Neural progenitor cell (in vitro differentiated cells): ENCODE measurements around the gene ABCC1. TPM values are rescaled to one million over a fixed set of nuclear protein-coding genes. Genes with fewer than 3 reads are reported as not detected.

ENCODE experiments used
- DNase-seq: peaks from one replicate; pipeline ENCODE4 v3.0.0-alpha.2; 2016; ENCODE audit warnings: low spot score
- H2AFZ ChIP-seq: fragments of 200-600 bp; sonication (generic); replicated peaks from 2 replicates; pipeline ENCODE4 v1.6.1; 2016; ENCODE audit warnings: antibody characterized with exemption
- H3F3A ChIP-seq: fragments of 200-600 bp; sonication (generic); 2 replicates; pipeline ENCODE4 v1.6.1; 2016; ENCODE audit warnings: antibody characterized with exemption, low read depth
- H3K27ac ChIP-seq: fragments of 200-600 bp; sonication (generic); 2 replicates; pipeline ENCODE4 v1.5.1; 2016; ENCODE audit warnings: mild to moderate bottlenecking
- H3K27me3 ChIP-seq: fragments of 200-600 bp; sonication (generic); 2 replicates; pipeline ENCODE4 v1.6.1; 2016; ENCODE audit warnings: mild to moderate bottlenecking, moderate library complexity
- H3K36me3 ChIP-seq: fragments of 200-600 bp; sonication (generic); 2 replicates; pipeline ENCODE4 v1.5.1; 2016
- H3K4me1 ChIP-seq: fragments of 200-600 bp; sonication (generic); 2 replicates; pipeline ENCODE4 v1.6.1; 2016; ENCODE audit warnings: mixed run types
- H3K4me2 ChIP-seq: fragments of 200-600 bp; sonication (generic); 2 replicates; pipeline ENCODE4 v1.6.1; 2016
- H3K4me3 ChIP-seq: fragments of 200-600 bp; sonication (generic); 2 replicates; pipeline ENCODE4 v1.5.1; 2016
- H3K79me2 ChIP-seq: fragments of 200-600 bp; sonication (generic); 2 replicates; pipeline ENCODE4 v1.6.1; 2016; ENCODE audit warnings: low read depth
- H3K9ac ChIP-seq: fragments of 200-600 bp; sonication (generic); 2 replicates; pipeline ENCODE4 v1.6.1; 2016
- H3K9me3 ChIP-seq: fragments of 200-600 bp; sonication (generic); 2 replicates; pipeline ENCODE4 v1.5.1; 2016; ENCODE audit warnings: low read depth
- H4K20me1 ChIP-seq: fragments of 200-600 bp; sonication (generic); 2 replicates; pipeline ENCODE4 v1.6.1; 2016; ENCODE audit warnings: low read depth
- H3K27ac Mint-ChIP-seq: 3 replicates; pipeline ENCODE4 v1.8.0; 2021; ENCODE audit warnings: mixed read lengths
- H3K27me3 Mint-ChIP-seq: 2 replicates; pipeline ENCODE4 v1.8.0; 2022; ENCODE audit warnings: low read depth, mild to moderate bottlenecking, inconsistent platforms, moderate library complexity, mixed read lengths; ENCODE audit not compliant: insufficient read depth
- H3K36me3 Mint-ChIP-seq: 3 replicates; pipeline ENCODE4 v1.8.0; 2021; ENCODE audit warnings: mixed read lengths
- H3K4me1 Mint-ChIP-seq: 3 replicates; pipeline ENCODE4 v1.8.0; 2021; ENCODE audit warnings: mixed read lengths
- H3K4me3 Mint-ChIP-seq: 3 replicates; pipeline ENCODE4 v1.8.0; 2021; ENCODE audit warnings: mild to moderate bottlenecking, moderate library complexity, mixed read lengths
- H3K9me3 Mint-ChIP-seq: 3 replicates; pipeline ENCODE4 v1.8.0; 2020; ENCODE audit warnings: mixed read lengths
- EZH2 ChIP-seq: fragments of 200-600 bp; sonication (generic); IDR thresholded peaks from 2 replicates; pipeline ENCODE4 v1.6.1; 2017; ENCODE audit warnings: antibody characterized with exemption, mild to moderate bottlenecking, moderate library complexity
- EZH2phosphoT487 ChIP-seq: fragments of 200-600 bp; sonication (generic); IDR thresholded peaks from 2 replicates; pipeline ENCODE4 v1.6.1; 2017; ENCODE audit warnings: antibody characterized with exemption
- total RNA-seq: library from RNA; depleted of rRNA; stranded (reverse); fragments of >200 nt; gene quantifications from 2 replicates; pipeline ENCODE4 v1.2.3, GENCODE V29; 2015; ENCODE audit warnings: low replicate concordance
- TF ChIP-seq, protein P1 (sequence below): fragments of 200-600 bp; sonication (generic); IDR thresholded peaks from 2 replicates; pipeline ENCODE4 v1.5.1; 2017; ENCODE audit warnings: antibody characterized with exemption, mild to moderate bottlenecking

ABCC1 gene
- total RNA-seq, 1 donor from 2014 or later, result 17.5 TPM

GRCh38 chr16:15996432-15997109 lies 47.2 kb downstream of the ABCC1 start:
- no peaks in the 10 kb centered on the region for H3K9me3 Mint-ChIP-seq
- peaks cover 43% of the 10 kb centered on the region for H3K79me2 ChIP-seq
- H3K9me3 ChIP-seq, result no peaks in the 10 kb centered on the region
- no peak overlapping the region for H3K4me3 Mint-ChIP-seq
- no peak overlapping the region for H2AFZ ChIP-seq
- no peaks in the 10 kb centered on the region for H3K4me1 ChIP-seq
- TF ChIP-seq EZH2phosphoT487, result no peak
- no peak for TF ChIP-seq EZH2
- TF ChIP-seq, protein P1, sequence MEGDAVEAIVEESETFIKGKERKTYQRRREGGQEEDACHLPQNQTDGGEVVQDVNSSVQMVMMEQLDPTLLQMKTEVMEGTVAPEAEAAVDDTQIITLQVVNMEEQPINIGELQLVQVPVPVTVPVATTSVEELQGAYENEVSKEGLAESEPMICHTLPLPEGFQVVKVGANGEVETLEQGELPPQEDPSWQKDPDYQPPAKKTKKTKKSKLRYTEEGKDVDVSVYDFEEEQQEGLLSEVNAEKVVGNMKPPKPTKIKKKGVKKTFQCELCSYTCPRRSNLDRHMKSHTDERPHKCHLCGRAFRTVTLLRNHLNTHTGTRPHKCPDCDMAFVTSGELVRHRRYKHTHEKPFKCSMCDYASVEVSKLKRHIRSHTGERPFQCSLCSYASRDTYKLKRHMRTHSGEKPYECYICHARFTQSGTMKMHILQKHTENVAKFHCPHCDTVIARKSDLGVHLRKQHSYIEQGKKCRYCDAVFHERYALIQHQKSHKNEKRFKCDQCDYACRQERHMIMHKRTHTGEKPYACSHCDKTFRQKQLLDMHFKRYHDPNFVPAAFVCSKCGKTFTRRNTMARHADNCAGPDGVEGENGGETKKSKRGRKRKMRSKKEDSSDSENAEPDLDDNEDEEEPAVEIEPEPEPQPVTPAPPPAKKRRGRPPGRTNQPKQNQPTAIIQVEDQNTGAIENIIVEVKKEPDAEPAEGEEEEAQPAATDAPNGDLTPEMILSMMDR, result no peak
- H3F3A ChIP-seq, result no peaks in the 10 kb centered on the region
- no peak overlapping the region for H3K4me3 ChIP-seq
- H3K27me3 Mint-ChIP-seq, result peaks cover 7% of the 10 kb centered on the region
- H3K27ac ChIP-seq, result no peak overlapping the region
- H3K27ac Mint-ChIP-seq, result no peak overlapping the region
- no peaks in the 10 kb centered on the region for H3K27me3 ChIP-seq
- no peaks in the 10 kb centered on the region for H3K36me3 ChIP-seq
- peaks cover 86% of the 10 kb centered on the region for H4K20me1 ChIP-seq
- no peak for DNase-seq
- no peaks in the 10 kb centered on the region for H3K36me3 Mint-ChIP-seq
- peaks cover 13% of the 10 kb centered on the region for H3K4me1 Mint-ChIP-seq
- H3K4me2 ChIP-seq, result no peak overlapping the region
- H3K9ac ChIP-seq, result no peak overlapping the region

- DNase-seq, result no peak
- H3K4me3 Mint-ChIP-seq, result no peak overlapping the region
- no peaks in the 10 kb centered on the region for H3K9me3 Mint-ChIP-seq
- Histone ChIP-seq H3K27ac (no peak overlapping the region), H3K4me1 (no peaks in the 10 kb centered on the region), H3K9me3 (no peaks in the 10 kb centered on the region), H3K4me2 (no peak overlapping the region), H3K27me3 (no peaks in the 10 kb centered on the region), H3K9ac (no peak overlapping the region), H3K79me2 (peaks cover 26% of the 10 kb centered on the region), H2AFZ (no peak overlapping the region), H3K4me3 (no peak overlapping the region), H4K20me1 (peaks cover 54% of the 10 kb centered on the region), H3F3A (no peaks in the 10 kb centered on the region), H3K36me3 (no peaks in the 10 kb centered on the region)
- no peaks in the 10 kb centered on the region for H3K36me3 Mint-ChIP-seq
- TF ChIP-seq EZH2 (no peak), EZH2phosphoT487 (no peak)
- TF ChIP-seq, protein P1, result no peak
- no peaks in the 10 kb centered on the region for H3K27me3 Mint-ChIP-seq
- H3K27ac Mint-ChIP-seq, result no peak overlapping the region
- H3K4me1 Mint-ChIP-seq, result peaks cover 12% of the 10 kb centered on the region
Observed at GRCh38 chr16:16000685-16001084, 51.3 kb downstream of the ABCC1 start.

- no peak overlapping the region for H3K4me3 ChIP-seq
- no peaks in the 10 kb centered on the region for H3K9me3 ChIP-seq
- no peaks in the 10 kb centered on the region for H3K27me3 ChIP-seq
- Mint-ChIP-seq H3K9me3 (no peaks in the 10 kb centered on the region), H3K4me3 (no peak overlapping the region), H3K36me3 (no peaks in the 10 kb centered on the region), H3K4me1 (peaks cover 6% of the 10 kb centered on the region), H3K27ac (no peak overlapping the region), H3K27me3 (no peaks in the 10 kb centered on the region)
- no peak for DNase-seq
- H3F3A ChIP-seq, result no peaks in the 10 kb centered on the region
- peaks cover 45% of the 10 kb centered on the region for H4K20me1 ChIP-seq
- no peaks in the 10 kb centered on the region for H3K36me3 ChIP-seq
- H3K4me2 ChIP-seq, result no peak overlapping the region
- H3K9ac ChIP-seq, result no peak overlapping the region
- H3K79me2 ChIP-seq, result peaks cover 35% of the 10 kb centered on the region
- H2AFZ ChIP-seq, result no peak overlapping the region
- no peak overlapping the region for H3K27ac ChIP-seq
- H3K4me1 ChIP-seq, result no peaks in the 10 kb centered on the region
- TF ChIP-seq EZH2, result no peak
- TF ChIP-seq, protein P1, result no peak
- TF ChIP-seq EZH2phosphoT487, result no peak
Observed at GRCh38 chr16:16001596-16002255, 52.3 kb downstream of the ABCC1 start.
